GM18517 (cell line): ENCODE results near the gene MCMBP.

Source experiments
- ATAC-seq: cut with Tn5 transposase; IDR thresholded peaks from one replicate; pipeline ENCODE4 v1.9.1; 2021; ENCODE audit warnings: mild to moderate bottlenecking, moderate library complexity; ENCODE audit not compliant: unreplicated experiment

The MCMBP gene

DNA sequence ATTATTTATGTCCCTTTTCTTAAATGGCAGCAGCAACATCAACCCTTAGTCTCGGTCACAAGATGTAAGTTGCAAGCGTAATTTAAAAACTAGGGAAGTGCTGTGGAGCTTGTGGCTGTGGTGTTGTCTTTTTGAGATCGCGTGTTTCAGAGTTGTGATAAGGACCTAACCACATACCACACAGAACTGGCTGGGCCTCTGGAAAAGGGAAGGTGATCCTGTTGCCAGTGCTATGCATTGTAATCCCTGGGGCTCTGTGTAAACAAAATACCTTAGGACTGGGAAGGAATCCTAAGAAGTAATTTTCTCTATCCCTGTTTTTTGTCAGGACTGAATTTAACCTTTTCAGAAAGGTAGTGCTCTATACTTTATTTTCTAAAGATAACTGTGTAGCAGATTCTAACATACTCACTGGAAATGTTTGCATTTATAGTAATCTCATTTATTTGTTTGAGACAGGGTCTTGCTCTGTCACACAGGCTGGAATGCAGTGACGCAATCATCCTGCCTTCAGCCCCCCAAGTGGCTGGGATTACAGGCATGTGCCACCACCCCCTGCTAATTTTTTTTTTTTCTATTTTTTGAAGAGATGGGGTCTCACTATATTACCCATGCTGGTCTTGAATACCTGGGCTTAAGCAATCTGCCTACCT lies 86.4 kb downstream of the MCMBP start:
- ATAC-seq, result no peak

DNA sequence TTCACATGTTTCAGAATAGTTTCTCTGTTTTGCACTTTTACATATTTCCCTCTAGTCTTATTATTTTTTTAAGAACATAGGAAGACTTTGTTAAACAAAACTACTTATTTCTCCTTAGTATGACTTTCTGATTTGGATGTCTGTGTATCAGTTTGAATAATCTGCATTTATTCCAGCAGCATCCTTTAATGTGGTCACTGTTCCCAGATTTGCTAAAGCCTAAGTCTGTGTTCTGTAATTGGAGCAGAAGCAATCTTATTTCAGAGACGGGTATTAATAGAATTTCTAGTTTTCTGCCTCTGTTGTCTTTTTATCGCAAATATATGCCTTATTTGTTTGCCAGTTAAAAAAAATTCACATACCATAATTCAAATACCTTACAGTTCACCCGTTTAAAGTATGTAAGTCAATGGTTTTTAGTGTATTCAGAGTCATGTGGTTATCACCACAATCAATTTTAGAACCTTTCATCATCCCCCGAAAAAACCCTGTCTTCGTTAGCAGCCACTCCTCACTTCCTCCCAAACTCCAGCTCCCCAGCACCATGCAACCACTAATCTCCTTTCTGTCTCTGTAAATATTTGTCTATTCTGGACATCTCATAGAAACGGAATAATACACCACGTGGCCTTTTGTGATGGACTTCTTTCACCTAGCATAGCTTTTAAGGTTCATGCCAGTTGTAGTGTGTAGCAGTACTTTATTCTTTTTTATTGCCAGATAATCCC lies 88.1 kb downstream of the MCMBP start:
- ATAC-seq, result no peak

DNA sequence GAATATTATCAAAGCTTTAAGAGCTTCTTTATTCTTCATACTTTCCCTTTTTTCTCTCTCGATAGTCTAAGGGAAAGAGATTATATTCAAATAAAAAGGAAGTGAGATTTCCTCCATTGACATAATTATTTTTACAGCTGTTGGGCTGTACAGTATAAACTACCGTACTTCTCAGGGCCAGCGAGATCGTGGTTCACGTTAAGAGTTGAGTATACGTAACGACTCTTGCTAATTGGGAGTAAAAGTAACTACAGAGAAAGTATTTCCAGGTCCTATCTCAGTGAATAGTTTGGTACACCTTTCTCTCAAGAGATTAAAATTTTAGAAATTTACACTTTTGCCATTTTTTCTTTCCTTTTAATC lies 89.0 kb downstream of the MCMBP start:
- no peak for ATAC-seq

DNA sequence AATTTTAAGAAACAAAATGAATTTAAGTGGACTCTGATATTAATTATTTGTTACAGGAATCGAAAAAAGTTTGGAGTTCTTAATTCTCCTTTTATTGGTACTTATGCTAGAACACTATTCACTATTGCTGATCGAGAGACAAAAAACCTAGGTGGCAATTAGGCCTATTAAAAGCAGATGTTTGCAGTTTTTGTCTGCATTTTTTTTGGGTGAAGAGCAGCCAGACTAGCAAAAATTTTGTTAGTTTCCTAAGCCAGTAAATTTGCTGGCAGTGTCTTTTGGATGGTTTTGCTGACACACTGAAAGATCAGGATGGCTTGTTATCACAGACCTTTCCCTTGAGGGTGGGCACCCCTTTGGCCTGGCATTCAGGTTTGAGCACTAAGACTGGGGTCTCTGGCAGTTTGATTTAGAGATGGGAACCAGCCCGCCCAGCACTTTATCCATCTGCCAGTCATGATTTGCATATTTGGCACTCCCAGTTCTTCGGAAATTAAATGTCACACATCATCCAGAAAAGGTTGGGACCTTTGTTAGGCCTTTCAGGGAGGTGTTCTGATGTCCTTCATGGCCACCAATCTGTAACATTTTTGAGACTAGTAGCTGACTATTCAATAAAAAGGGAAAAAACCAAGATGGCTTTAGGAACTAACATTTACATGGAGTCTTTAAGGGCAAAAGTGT lies 89.5 kb downstream of the MCMBP start:
- ATAC-seq, result no peak

GRCh38 chr10:119781498-119781897 lies 91.1 kb downstream of the MCMBP start:
- ATAC-seq, result no peak

- no peak for ATAC-seq
Measured at GRCh38 chr10:119780879-119781480, 91.7 kb downstream of the MCMBP start.
